ENCODE results near the gene ALDH16A1.

ALDH16A1 gene

GRCh38 chr19:49430172-49430677 is 22.8 kb upstream of the ALDH16A1 start:
- TF ChIP-seq GATA3 (IDR thresholded peaks at IDR 0.05; ENCODE audit: low read depth, low read length) (no peak), GATA2 (IDR thresholded peaks at IDR 0.05; ENCODE audit: low read depth, low read length) (no peak)

GRCh38 chr19:49430678-49431329 is 22.2 kb upstream of the ALDH16A1 start:
- TF ChIP-seq GATA3 (IDR thresholded peaks at IDR 0.05; ENCODE audit: low read depth, low read length) (no peak), GATA2 (IDR thresholded peaks at IDR 0.05; ENCODE audit: low read depth, low read length) (no peak)

DNA sequence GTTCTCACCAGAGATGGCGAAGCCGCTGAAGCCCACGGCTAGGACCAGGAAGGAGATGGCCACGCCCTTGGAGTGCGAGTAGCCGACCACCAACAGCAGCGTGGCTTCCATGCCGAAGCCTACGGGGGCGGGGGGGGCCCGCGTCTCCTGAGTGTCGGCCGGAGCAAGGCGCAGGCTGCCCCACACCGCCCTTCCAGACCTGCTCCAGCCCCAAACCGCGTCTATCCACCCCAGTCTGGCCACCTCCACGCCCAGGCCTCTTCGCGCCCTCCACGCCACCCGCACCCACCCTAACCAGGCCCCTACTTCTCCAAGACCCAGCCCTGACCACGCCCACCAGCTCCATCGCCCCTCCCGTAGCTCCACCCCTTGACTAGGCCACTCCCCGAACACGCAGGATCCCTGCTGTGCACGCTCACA is 21.7 kb upstream of the ALDH16A1 start:
- no peak for TF ChIP-seq GATA2 (IDR thresholded peaks at IDR 0.05; ENCODE audit: low read depth, low read length)
- no peak for TF ChIP-seq GATA3 (IDR thresholded peaks at IDR 0.05; ENCODE audit: low read depth, low read length)

GRCh38 chr19:49432141-49433073 is 20.6 kb upstream of the ALDH16A1 start:
- TF ChIP-seq GATA2 (IDR thresholded peaks at IDR 0.05; ENCODE audit: low read depth, low read length) (no peak), GATA3 (IDR thresholded peaks at IDR 0.05; ENCODE audit: low read depth, low read length) (no peak)

DNA sequence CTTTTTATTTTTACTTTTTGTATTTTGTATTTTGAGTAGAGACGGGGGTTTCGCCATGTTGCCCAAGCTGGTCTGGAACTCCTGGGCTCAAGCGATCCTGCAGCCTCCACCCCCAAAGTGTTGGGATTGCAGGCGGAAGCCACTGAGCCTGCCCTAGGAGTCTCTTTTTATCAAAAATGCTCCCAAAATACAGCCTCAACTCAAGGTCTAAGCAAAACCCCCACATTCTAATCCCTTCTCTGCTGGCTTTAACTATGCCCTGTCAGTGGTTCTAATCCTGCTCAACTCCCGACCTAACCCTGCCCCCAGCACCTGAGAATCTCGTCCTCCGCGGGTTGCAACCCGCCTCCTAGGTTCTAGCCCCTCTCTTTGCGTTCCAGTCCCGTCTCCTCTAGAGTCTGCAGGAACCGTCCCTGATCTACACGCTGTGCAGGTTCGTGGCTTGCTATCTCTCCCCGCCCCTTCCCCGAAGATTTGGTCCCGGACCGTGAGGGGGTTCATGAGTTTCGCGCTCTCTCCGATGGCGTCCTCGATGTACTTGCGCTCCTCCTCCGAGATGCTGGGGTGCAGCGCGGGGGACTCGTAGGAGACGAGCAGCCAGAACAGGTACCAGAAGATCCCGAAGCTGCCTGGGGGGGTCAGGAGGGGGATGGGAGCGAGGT is 19.7 kb upstream of the ALDH16A1 start:
- no peak for TF ChIP-seq GATA3 (IDR thresholded peaks at IDR 0.05; ENCODE audit: low read depth, low read length)
- TF ChIP-seq GATA2 (IDR thresholded peaks at IDR 0.05; ENCODE audit: low read depth, low read length), result no peak

DNA sequence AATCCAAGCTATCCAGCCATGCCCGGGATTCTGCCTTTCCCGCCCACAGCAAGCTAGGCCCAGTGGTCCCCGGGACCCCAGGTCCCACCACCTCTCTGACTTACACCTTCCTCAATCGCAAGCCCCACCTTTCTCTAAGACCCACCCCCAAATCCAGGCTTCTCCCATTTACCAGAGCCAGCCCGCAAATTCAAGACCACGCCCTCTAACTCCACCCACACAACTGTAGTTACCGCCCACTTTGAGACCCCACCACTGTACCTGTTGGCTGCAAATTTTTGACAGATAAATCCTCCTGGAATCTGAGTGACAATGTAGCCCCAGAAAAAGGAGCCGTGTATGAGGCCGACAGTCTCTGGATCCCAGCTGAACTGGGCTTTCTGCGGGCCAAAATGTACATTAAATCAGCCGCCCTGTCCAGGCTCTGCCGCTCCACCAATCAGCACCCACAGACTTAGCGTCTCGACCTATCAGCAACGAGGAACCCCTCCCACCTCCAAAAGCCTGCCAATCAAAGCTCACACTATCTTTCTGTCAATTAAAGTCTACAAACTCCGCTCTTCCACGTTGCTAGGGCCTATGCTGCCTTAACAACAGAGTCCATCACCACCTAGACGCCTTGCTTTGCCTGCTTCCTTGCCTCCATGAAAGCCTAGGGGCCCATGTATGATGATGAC is 18.0 kb upstream of the ALDH16A1 start:
- TF ChIP-seq GATA3 (IDR thresholded peaks at IDR 0.05; ENCODE audit: low read depth, low read length) (no peak), GATA2 (IDR thresholded peaks at IDR 0.05; ENCODE audit: low read depth, low read length) (no peak)

- no peak for TF ChIP-seq GATA2 (IDR thresholded peaks at IDR 0.05; ENCODE audit: low read depth, low read length)
- TF ChIP-seq GATA3 (IDR thresholded peaks at IDR 0.05; ENCODE audit: low read depth, low read length), result no peak
Observed at GRCh38 chr19:49435670-49436069, 17.4 kb upstream of the ALDH16A1 start.

DNA sequence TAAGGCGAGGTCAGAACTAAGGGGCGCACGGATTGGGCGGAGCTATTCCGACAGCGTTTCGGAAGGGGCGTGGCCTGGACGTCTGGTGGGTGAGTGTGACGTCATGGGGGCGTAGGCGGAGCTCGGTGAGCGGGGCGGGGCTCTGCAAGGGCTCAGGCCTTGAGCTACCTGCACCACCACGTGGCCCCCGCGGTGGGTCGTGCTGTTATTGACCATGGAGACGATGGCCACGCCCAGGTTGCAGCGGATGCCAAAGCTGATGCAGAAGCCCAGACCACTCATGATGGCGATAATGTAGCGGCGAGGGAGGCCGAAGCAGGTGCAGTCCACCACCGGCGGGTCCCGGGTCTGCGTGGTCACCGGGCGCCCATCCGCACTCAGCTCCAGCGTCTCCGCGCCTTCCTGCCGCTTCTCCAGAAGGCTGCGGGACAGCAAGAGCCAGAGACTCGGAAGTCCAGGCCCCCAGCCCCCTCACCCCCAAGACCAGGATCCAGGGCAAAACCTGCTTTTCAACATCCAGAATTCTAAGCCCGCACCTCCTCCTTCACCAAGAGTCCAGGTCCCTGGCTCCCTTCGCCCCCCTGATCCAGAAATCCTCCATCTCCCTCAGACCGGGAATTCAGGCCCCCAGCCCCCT is 16.5 kb upstream of the ALDH16A1 start:
- no peak for TF ChIP-seq GATA3 (IDR thresholded peaks at IDR 0.05; ENCODE audit: low read depth, low read length)

- TF ChIP-seq GATA3 (IDR thresholded peaks at IDR 0.05; ENCODE audit: low read depth, low read length) (no peak), GATA2 (IDR thresholded peaks at IDR 0.05; ENCODE audit: low read depth, low read length) (no peak)
Observed at GRCh38 chr19:49437231-49437630, 15.8 kb upstream of the ALDH16A1 start.

DNA sequence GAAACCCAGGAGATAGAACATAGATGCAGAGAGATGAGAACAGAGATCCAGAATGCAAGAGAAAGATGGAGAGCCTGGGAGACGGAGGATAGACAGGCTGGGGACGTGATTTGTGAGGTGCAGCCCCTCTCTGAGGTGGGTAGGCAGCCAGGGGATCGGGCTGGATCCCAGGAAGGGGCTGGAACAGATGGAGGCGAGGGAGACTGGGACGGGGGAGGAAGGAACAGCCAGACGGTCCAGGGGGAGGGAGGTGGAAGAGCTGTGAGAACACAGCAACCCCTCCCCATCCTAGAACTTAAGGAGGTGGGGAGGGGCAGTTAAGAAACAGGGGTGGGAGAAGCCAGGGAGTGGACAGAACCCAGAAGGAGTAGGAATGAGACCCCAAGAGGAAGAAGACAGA is 14.8 kb upstream of the ALDH16A1 start:
- no peak for TF ChIP-seq GATA3 (IDR thresholded peaks at IDR 0.05; ENCODE audit: low read depth, low read length)
- TF ChIP-seq GATA2 (IDR thresholded peaks at IDR 0.05; ENCODE audit: low read depth, low read length), result no peak

GRCh38 chr19:49439836-49440235 is 13.2 kb upstream of the ALDH16A1 start:
- TF ChIP-seq GATA2 (IDR thresholded peaks at IDR 0.05; ENCODE audit: low read depth, low read length) (no peak), GATA3 (IDR thresholded peaks at IDR 0.05; ENCODE audit: low read depth, low read length) (no peak)

- TF ChIP-seq GATA2 (IDR thresholded peaks at IDR 0.05; ENCODE audit: low read depth, low read length) (no peak), GATA3 (IDR thresholded peaks at IDR 0.05; ENCODE audit: low read depth, low read length) (no peak)
Observed at GRCh38 chr19:49440439-49441209, 12.4 kb upstream of the ALDH16A1 start.

All from SH-SY5Y (cell line).